GOT3 (cell line): ENCODE data around the gene RTN1.

Experiments
- DNase-seq: peaks from one replicate; lab custom pipeline; 2025; ENCODE audit warnings: mixed read lengths; lab: John Stamatoyannopoulos, UW

The RTN1 gene

GRCh38 chr14:59870277-59871165 is at the start of gene RTN1:
Gene RTN1 (minus strand): TSS chr14:59870776. CDS start chr14:59870630, 146 bp downstream.
- peak; percentile 0 for DNase-seq

- DNase-seq = no peak
Measured at GRCh38 chr14:59920378-59920683, 49.8 kb upstream of the RTN1 start.

- DNase-seq = no peak
Measured at GRCh38 chr14:59919570-59920377, 49.2 kb upstream of the RTN1 start, which contains the start of gene LRRC9. Gene LRRC9 (plus strand): TSS chr14:59920144.

GRCh38 chr14:59918824-59919569 is 48.4 kb upstream of the RTN1 start:
- DNase-seq = no peak

- no peak for DNase-seq
Measured at GRCh38 chr14:59913187-59913586, 42.6 kb upstream of the RTN1 start.

- DNase-seq = no peak
Measured at GRCh38 chr14:59912443-59912842, 41.9 kb upstream of the RTN1 start.

- DNase-seq = no peak
Measured at GRCh38 chr14:59905188-59905587, 34.6 kb upstream of the RTN1 start.

GRCh38 chr14:59904184-59904583 is 33.6 kb upstream of the RTN1 start:
- no peak for DNase-seq

- DNase-seq = no peak
Measured at GRCh38 chr14:59900556-59900955, 30.0 kb upstream of the RTN1 start.

- DNase-seq = no peak
Measured at GRCh38 chr14:59897757-59898383, 27.3 kb upstream of the RTN1 start.

GRCh38 chr14:59895721-59896120 is 25.1 kb upstream of the RTN1 start:
- no peak for DNase-seq

- DNase-seq = no peak
Measured at GRCh38 chr14:59890676-59891075, 20.1 kb upstream of the RTN1 start.

- DNase-seq = no peak
Measured at GRCh38 chr14:59882957-59883356, 12.4 kb upstream of the RTN1 start.

- no peak for DNase-seq
Measured at GRCh38 chr14:59871166-59871495, 555 bp upstream of the RTN1 start.

GRCh38 chr14:59869381-59870255 is 958 bp downstream of the RTN1 start:
- DNase-seq = no peak

- DNase-seq = no peak
Measured at GRCh38 chr14:59868021-59868420, 2.6 kb downstream of the RTN1 start.

GRCh38 chr14:59863806-59864525 is 6.6 kb downstream of the RTN1 start:
- DNase-seq = no peak

GRCh38 chr14:59857328-59857727 is 13.2 kb downstream of the RTN1 start:
- DNase-seq = no peak

- DNase-seq = no peak
Measured at GRCh38 chr14:59852350-59852749, 18.2 kb downstream of the RTN1 start.

GRCh38 chr14:59850458-59850857 is 20.1 kb downstream of the RTN1 start:
- no peak for DNase-seq
